Gastroesophageal sphincter (tissue), 4 donors: ENCODE measurements around the gene TIGD4. TPM values are rescaled to one million over a fixed set of nuclear protein-coding genes. Genes with fewer than 3 reads are reported as not detected.
"Not testable (repeated sequence)": the region's sequence is repeated elsewhere in the genome, so short reads cannot be mapped to it uniquely, and the experiment has no call there.

Experiments
- ATAC-seq: fragments of 150-250 bp; one replicate; pipeline ENCODE4 v1.9.1; 2016; ENCODE audit warnings: mild to moderate bottlenecking, moderate library complexity
- H3K27ac ChIP-seq, 4 donors: fragments of 200-600 bp; sonication (generic) in 3 of 4; 1 replicate in 3 of 4; 2 replicates in 1 of 4; pipeline ENCODE4 v1.5.1; 2016 to 2019
- H3K27me3 ChIP-seq: fragments of 200-600 bp; sonication (generic); one replicate; pipeline ENCODE4 v1.5.1; 2019
- H3K36me3 ChIP-seq, 2 donors: fragments of 200-600 bp; sonication (generic); one replicate each; pipeline ENCODE4 v1.5.1; 2019; ENCODE audit warnings: control low read depth in 1 of 2
- H3K4me1 ChIP-seq, 3 donors: fragments of 200-600 bp; sonication (generic); 1 replicate in 2 of 3; 2 replicates in 1 of 3; pipeline ENCODE4 v1.5.1; 2016 to 2019; ENCODE audit warnings: control low read depth in 2 of 3
- H3K4me3 ChIP-seq, 2 donors: fragments of 200-600 bp; sonication (generic); one replicate each; pipeline ENCODE4 v1.5.1; 2019; ENCODE audit warnings: mild to moderate bottlenecking in 1 of 2, moderate library complexity in 1 of 2
- H3K9me3 ChIP-seq, 3 donors: fragments of 200-600 bp; sonication (generic); one replicate each; pipeline ENCODE4 v1.5.1; 2017 to 2019; ENCODE audit warnings: control low read depth in 2 of 3
- CTCF ChIP-seq, 4 experiments: fragments of 200-600 bp in 2 of 4; fragments of 450-650 bp in 2 of 4; sonication (generic) in 1 of 4; IDR thresholded peaks; one replicate each; pipeline ENCODE4 v1.5.1; 2017 to 2019; ENCODE audit warnings: antibody characterized with exemption in 4 of 4, mild to moderate bottlenecking in 2 of 4, moderate library complexity in 2 of 4
- EP300 ChIP-seq: sonication (generic); formaldehyde crosslinking; IDR thresholded peaks from one replicate; pipeline ENCODE4 v1.6.1; 2017; ENCODE audit warnings: antibody characterized with exemption, mild to moderate bottlenecking
- POLR2A ChIP-seq, 2 donors: fragments of 450-650 bp; IDR thresholded peaks; one replicate each; pipeline ENCODE4 v1.6.1; 2017; ENCODE audit warnings: antibody characterized with exemption in 2 of 2, mild to moderate bottlenecking in 2 of 2, moderate library complexity in 1 of 2
- POLR2AphosphoS5 ChIP-seq: sonication (generic); formaldehyde crosslinking; IDR thresholded peaks from one replicate; pipeline ENCODE4 v1.6.1; 2017; ENCODE audit warnings: antibody characterized with exemption
- WGBS, 2 donors: methylation state at CpG; one replicate each; pipeline ENCODE4 v1.1.5; 2018; ENCODE audit warnings: low coverage in 1 of 2; 5-methylcytosine and 5-hydroxymethylcytosine counted together
- total RNA-seq, 4 donors: library from RNA; depleted of rRNA; stranded (reverse); fragments of >200 nt; gene quantifications; one replicate each; pipeline ENCODE4 v1.1.0, GENCODE V29; 2016

Gene TIGD4
- total RNA-seq, 4 donors from 2014 or later, result 0.22 to 0.94 (median 0.47) TPM

- Histone ChIP-seq H3K36me3 (no peaks in the 10 kb centered on the region), H3K4me1 (peaks cover 0 to 29% (median 5%) of the 10 kb centered on the region in 3 donors), H3K27ac (no peak overlapping the region), H3K4me3 (no peak overlapping the region), H3K27me3 (no peaks in the 10 kb centered on the region), H3K9me3 (no peaks in the 10 kb centered on the region)
- no peak for ATAC-seq
- TF ChIP-seq CTCF (IDR thresholded peaks at IDR 0.05) (no peak), POLR2A (IDR thresholded peaks at IDR 0.05) (no peak), POLR2AphosphoS5 (no peak), EP300 (no peak)
- 71 to 89% methylated on average over 1 of the region's 1 CpG for WGBS, 2 donors
Measured at GRCh38 chr4:152777488-152777887, 2.0 kb downstream of the TIGD4 start.

- no peaks in the 10 kb centered on the region for H3K36me3 ChIP-seq
- ATAC-seq, result no peak
- TF ChIP-seq CTCF (IDR thresholded peaks at IDR 0.05) (no peak), EP300 (no peak), POLR2A (IDR thresholded peaks at IDR 0.05) (no peak), POLR2AphosphoS5 (no peak)
- H3K9me3 ChIP-seq, result no peaks in the 10 kb centered on the region
- peaks cover 0 to 17% (median 1%) of the 10 kb centered on the region in 3 donors for H3K4me1 ChIP-seq
- no peaks in the 10 kb centered on the region for H3K27me3 ChIP-seq
- H3K4me3 ChIP-seq, result no peak overlapping the region
- H3K27ac ChIP-seq, result no peak overlapping the region
Measured at GRCh38 chr4:152776352-152776751, 3.2 kb downstream of the TIGD4 start.

- Histone ChIP-seq H3K4me3 (no peak overlapping the region), H3K27me3 (no peaks in the 10 kb centered on the region), H3K9me3 (no peaks in the 10 kb centered on the region), H3K4me1 (peaks cover 0 to 6% (median 0%) of the 10 kb centered on the region in 3 donors), H3K36me3 (no peaks in the 10 kb centered on the region), H3K27ac (no peak overlapping the region)
- no peak for TF ChIP-seq POLR2A (IDR thresholded peaks at IDR 0.05)
- no peak for TF ChIP-seq CTCF (IDR thresholded peaks at IDR 0.05)
- no peak for TF ChIP-seq POLR2AphosphoS5
- TF ChIP-seq EP300, result no peak
- 40 to 56% methylated on average over 1 of the region's 1 CpG for WGBS, 2 donors
- ATAC-seq, result no peak
Measured at GRCh38 chr4:152773953-152774352, 5.6 kb downstream of the TIGD4 start.

- H3K36me3 ChIP-seq, result no peaks in the 10 kb centered on the region
- H3K27me3 ChIP-seq, result no peaks in the 10 kb centered on the region
- no peaks in the 10 kb centered on the region for H3K4me1 ChIP-seq
- TF ChIP-seq POLR2A (IDR thresholded peaks at IDR 0.05), result no peak
- TF ChIP-seq POLR2AphosphoS5, result no peak
- no peak for TF ChIP-seq CTCF (IDR thresholded peaks at IDR 0.05)
- TF ChIP-seq EP300, result no peak
- WGBS, 2 donors, result 88 to 91% methylated on average over 2 of the region's 2 CpGs
- no peak for ATAC-seq
- no peak overlapping the region for H3K27ac ChIP-seq
- no peak overlapping the region for H3K4me3 ChIP-seq
- no peaks in the 10 kb centered on the region for H3K9me3 ChIP-seq
Measured at GRCh38 chr4:152773339-152773738, 6.2 kb downstream of the TIGD4 start.

GRCh38 chr4:152771741-152772533 is 7.6 kb downstream of the TIGD4 start:
- no peak for ATAC-seq
- WGBS, 2 donors, result 67 to 82% methylated on average over 3 of the region's 3 CpGs
- no peak for TF ChIP-seq POLR2A (IDR thresholded peaks at IDR 0.05)
- Histone ChIP-seq H3K4me1 (no peaks in the 10 kb centered on the region), H3K4me3 (no peak overlapping the region), H3K9me3 (no peaks in the 10 kb centered on the region), H3K27ac (no peak overlapping the region), H3K27me3 (no peaks in the 10 kb centered on the region), H3K36me3 (no peaks in the 10 kb centered on the region)

GRCh38 chr4:152765069-152765737 is 14.3 kb downstream of the TIGD4 start:
- not testable (repeated sequence) for ATAC-seq, H3K36me3 ChIP-seq, H3K4me3 ChIP-seq, H3K4me1 ChIP-seq, H3K27me3 ChIP-seq, H3K27ac ChIP-seq, H3K9me3 ChIP-seq
- no CpG with 5 or more reads among the region's 54 CpGs for WGBS, 2 donors
